Mammary epithelial cell (primary cell): ENCODE results near the gene ARL6IP4.

Experiments used
- EZH2 ChIP-seq: IDR thresholded peaks from 2 replicates; pipeline ENCODE4 v1.6.1; 2012; ENCODE audit warnings: low read length, inconsistent platforms, borderline replicate concordance
- TF ChIP-seq, protein P1 (sequence below), 2 donors: IDR thresholded peaks in 1 of 2; conservative IDR thresholded peaks in 1 of 2; 2 replicates each; pipeline ENCODE4 v1.5.1; 2011 to 2012; ENCODE audit warnings: inconsistent platforms in 2 of 2, low read length in 2 of 2, mild to moderate bottlenecking in 2 of 2, control low read depth in 1 of 2, low read depth in 1 of 2; ENCODE audit not compliant: insufficient read depth in 1 of 2; ENCODE audit errors: extremely low read depth in 1 of 2

DNA sequence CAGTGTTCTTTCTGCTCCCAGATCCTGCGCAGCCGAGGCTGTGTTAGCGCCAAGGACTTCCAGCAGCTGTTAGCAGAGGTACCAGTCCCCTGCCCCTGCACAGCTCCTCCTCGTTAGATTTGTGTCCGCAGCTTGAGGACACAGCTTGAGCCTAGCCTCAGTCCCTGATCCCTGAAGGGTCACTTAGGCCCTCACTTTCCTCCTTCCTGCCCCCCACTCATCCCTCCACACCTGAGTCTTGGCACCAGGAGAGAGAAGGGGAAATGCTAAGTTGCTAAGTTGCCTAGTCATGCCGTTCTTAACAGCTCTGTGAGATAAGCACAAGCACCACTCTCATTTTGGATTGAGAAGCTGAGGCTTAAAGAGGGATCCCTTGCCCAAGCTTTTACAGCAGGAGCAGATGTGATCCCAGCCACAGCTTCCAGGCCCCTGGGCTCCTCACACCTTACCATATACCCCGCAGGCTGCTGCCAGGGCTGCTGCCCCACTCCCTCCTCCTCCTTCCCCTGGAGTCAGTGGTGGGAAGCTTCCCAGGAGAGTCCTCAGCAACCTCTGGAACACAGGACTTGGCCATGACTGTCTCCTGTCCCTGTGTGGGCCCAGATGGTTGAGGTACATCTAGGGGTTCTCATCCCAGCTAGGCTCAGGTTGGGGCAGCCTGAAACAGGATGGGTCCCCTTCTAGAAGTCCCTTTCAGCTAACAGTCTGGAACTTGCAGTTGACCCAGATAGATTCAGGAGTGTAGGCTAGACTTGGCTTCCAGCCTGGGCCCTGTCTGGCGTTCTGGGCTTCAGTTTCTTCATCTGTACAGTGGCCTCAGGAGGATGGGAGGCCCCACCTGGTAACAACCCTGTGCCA lies 4.5 kb upstream of the ARL6IP4 start:
- TF ChIP-seq, protein P1, sequence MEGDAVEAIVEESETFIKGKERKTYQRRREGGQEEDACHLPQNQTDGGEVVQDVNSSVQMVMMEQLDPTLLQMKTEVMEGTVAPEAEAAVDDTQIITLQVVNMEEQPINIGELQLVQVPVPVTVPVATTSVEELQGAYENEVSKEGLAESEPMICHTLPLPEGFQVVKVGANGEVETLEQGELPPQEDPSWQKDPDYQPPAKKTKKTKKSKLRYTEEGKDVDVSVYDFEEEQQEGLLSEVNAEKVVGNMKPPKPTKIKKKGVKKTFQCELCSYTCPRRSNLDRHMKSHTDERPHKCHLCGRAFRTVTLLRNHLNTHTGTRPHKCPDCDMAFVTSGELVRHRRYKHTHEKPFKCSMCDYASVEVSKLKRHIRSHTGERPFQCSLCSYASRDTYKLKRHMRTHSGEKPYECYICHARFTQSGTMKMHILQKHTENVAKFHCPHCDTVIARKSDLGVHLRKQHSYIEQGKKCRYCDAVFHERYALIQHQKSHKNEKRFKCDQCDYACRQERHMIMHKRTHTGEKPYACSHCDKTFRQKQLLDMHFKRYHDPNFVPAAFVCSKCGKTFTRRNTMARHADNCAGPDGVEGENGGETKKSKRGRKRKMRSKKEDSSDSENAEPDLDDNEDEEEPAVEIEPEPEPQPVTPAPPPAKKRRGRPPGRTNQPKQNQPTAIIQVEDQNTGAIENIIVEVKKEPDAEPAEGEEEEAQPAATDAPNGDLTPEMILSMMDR (conservative IDR thresholded peaks at IDR 0.05 in 1 of 2, IDR thresholded peaks at IDR 0.05 in 1 of 2; ENCODE audit: extremely low read depth in 1 of 2, insufficient read depth in 1 of 2, low read depth in 1 of 2, low read length in 2 of 2) = no peak
- no peak for TF ChIP-seq EZH2
